CD4-positive, alpha-beta memory T cell (primary cell): ENCODE results near the gene SAFB2. TPM values are rescaled to one million over a fixed set of nuclear protein-coding genes. Genes with fewer than 3 reads are reported as not detected.

Experiments used
- CTCF ChIA-PET: fragments of 350-600 bp; sonication (Branson Sonifier 250); formaldehyde crosslinking; loops from one replicate; lab custom pipeline; 2021; ENCODE audit warnings: inconsistent platforms; ENCODE audit not compliant: partially characterized antibody; lab: Charles Lee
- POLR2A ChIA-PET: fragments of 350-600 bp; sonication (Branson Sonifier 250); formaldehyde crosslinking; loops from one replicate; lab custom pipeline; 2021; ENCODE audit not compliant: partially characterized antibody; lab: Charles Lee
- DNase-seq, 5 donors: peaks; one replicate each; pipeline versions ENCODE4 v3.0.0 to v3.0.0-alpha.2; 2020 to 2022; ENCODE audit warnings: mixed read lengths in 1 of 5
- H3K27ac ChIP-seq: one replicate; pipeline ENCODE4 v1.7.0; 2013; ENCODE audit warnings: low read depth, low read length
- H3K27me3 ChIP-seq: 2 replicates; pipeline ENCODE4 v1.7.0; 2013; ENCODE audit warnings: mild to moderate bottlenecking, low read length, moderate library complexity; ENCODE audit not compliant: insufficient read depth
- H3K36me3 ChIP-seq: 2 replicates; pipeline ENCODE4 v1.7.0; 2013; ENCODE audit warnings: mild to moderate bottlenecking, low read length, moderate library complexity; ENCODE audit not compliant: insufficient read depth
- H3K4me1 ChIP-seq: 2 replicates; pipeline ENCODE4 v1.7.0; 2013; ENCODE audit warnings: mild to moderate bottlenecking, low read length, moderate library complexity; ENCODE audit not compliant: insufficient read depth
- H3K4me3 ChIP-seq, 2 donors: one replicate each; pipeline ENCODE4 v1.7.0; 2013; ENCODE audit warnings: low read length in 2 of 2, mild to moderate bottlenecking in 1 of 2
- H3K9me3 ChIP-seq, 2 donors: one replicate each; pipeline ENCODE4 v1.7.0; 2013; ENCODE audit warnings: low read length in 2 of 2, control low read depth in 1 of 2; ENCODE audit not compliant: control insufficient read depth in 1 of 2
- H3K27ac Mint-ChIP-seq, 7 donors: one replicate each; pipeline ENCODE4 v1.8.0; 2020 to 2021; ENCODE audit warnings: mixed read lengths in 7 of 7, mild to moderate bottlenecking in 6 of 7, inconsistent platforms in 3 of 7, moderate library complexity in 3 of 7
- H3K27me3 Mint-ChIP-seq, 2 donors: one replicate each; pipeline ENCODE4 v1.8.0; 2020 to 2021; ENCODE audit warnings: mixed read lengths in 2 of 2
- H3K36me3 Mint-ChIP-seq, 2 donors: one replicate each; pipeline ENCODE4 v1.8.0; 2020 to 2021; ENCODE audit warnings: mixed read lengths in 2 of 2, inconsistent platforms in 1 of 2, mild to moderate bottlenecking in 1 of 2
- H3K4me1 Mint-ChIP-seq, 4 donors: one replicate each; pipeline ENCODE4 v1.8.0; 2020 to 2021; ENCODE audit warnings: mixed read lengths in 4 of 4, mild to moderate bottlenecking in 1 of 4
- H3K4me3 Mint-ChIP-seq, 8 donors: one replicate each; pipeline ENCODE4 v1.8.0; 2020 to 2021; ENCODE audit warnings: mixed read lengths in 8 of 8, mild to moderate bottlenecking in 7 of 8, moderate library complexity in 6 of 8, inconsistent platforms in 3 of 8
- H3K9me3 Mint-ChIP-seq, 8 donors: one replicate each; pipeline ENCODE4 v1.8.0; 2020 to 2021; ENCODE audit warnings: mixed read lengths in 8 of 8, mild to moderate bottlenecking in 5 of 8, inconsistent platforms in 3 of 8, moderate library complexity in 1 of 8
- intact Hi-C: fragments of 100-400 bp; cut with micrococcal nuclease; formaldehyde crosslinking; loops from one replicate; pipeline ENCODE4 v1.15.1; 2023
- polyA plus RNA-seq, 2 donors: library from polyadenylated mRNA; unstranded; fragments of 300-500 nt; fragmentation: Illumina TruSeq; gene quantifications; one replicate each; pipeline ENCODE4 v1.2.3, GENCODE V29; 2021
- total RNA-seq, 2 experiments: library from RNA; stranded (reverse); gene quantifications; one replicate each; pipeline ENCODE4 v1.2.3, GENCODE V29; 2021

SAFB2 gene
- total and polyA plus RNA-seq, 4 experiments from 2014 or later, result 16.6 to 263 (median 161) TPM

GRCh38 chr19:5648464-5648863 lies 25.9 kb upstream of the SAFB2 start:
- Histone ChIP-seq H3K4me3 (no peak overlapping the region), H3K9me3 (no peaks in the 10 kb centered on the region), H3K27ac (no peak overlapping the region), H3K4me1 (no peaks in the 10 kb centered on the region), H3K36me3 (peaks cover 86% of the 10 kb centered on the region), H3K27me3 (no peaks in the 10 kb centered on the region)
- ChIA-PET CTCF (no interaction called here), POLR2A (interaction anchor here (0.8 kb wide), 1 partner anchor 10 kb away, joined by 3 read pairs; no protein-coding TSS in a partner anchor)
- no peak overlapping the region for H3K4me3 Mint-ChIP-seq
- peaks cover 69 to 86% of the 10 kb centered on the region in 2 donors for H3K36me3 Mint-ChIP-seq
- peak overlapping the region in 1 of 7 donors; percentile 76 for H3K27ac Mint-ChIP-seq
- H3K27me3 Mint-ChIP-seq, result no peaks in the 10 kb centered on the region
- intact Hi-C loops, result no loop called here
- H3K9me3 Mint-ChIP-seq, result no peaks in the 10 kb centered on the region
- peaks cover 7 to 25% (median 15%) of the 10 kb centered on the region in 4 donors for H3K4me1 Mint-ChIP-seq
- DNase-seq, result no peak

- intact Hi-C loops, result no loop called here
- Mint-ChIP-seq H3K27me3 (no peaks in the 10 kb centered on the region), H3K27ac (peak overlapping the region in 2 of 7 donors; percentile 29 to 71), H3K4me1 (peaks cover 12 to 29% (median 20%) of the 10 kb centered on the region in 4 donors), H3K4me3 (no peak overlapping the region), H3K9me3 (no peaks in the 10 kb centered on the region), H3K36me3 (peaks cover 62 to 89% of the 10 kb centered on the region in 2 donors)
- Histone ChIP-seq H3K4me3 (no peak overlapping the region), H3K36me3 (peaks cover 85% of the 10 kb centered on the region), H3K27me3 (no peaks in the 10 kb centered on the region), H3K27ac (no peak overlapping the region), H3K4me1 (peaks cover 6% of the 10 kb centered on the region), H3K9me3 (no peaks in the 10 kb centered on the region)
- DNase-seq, result no peak
- POLR2A ChIA-PET, result interaction anchor here (2.0 kb wide), 1 partner anchor 24 kb away, joined by 4 read pairs; the partner anchor contains the start of genes SAFB and SAFB2
- CTCF ChIA-PET, result no interaction called here
Observed at GRCh38 chr19:5646703-5647102, 24.1 kb upstream of the SAFB2 start.

GRCh38 chr19:5645409-5645808 lies 22.8 kb upstream of the SAFB2 start:
- peaks cover 17 to 38% (median 24%) of the 10 kb centered on the region in 4 donors for H3K4me1 Mint-ChIP-seq

GRCh38 chr19:5644037-5644436 lies 21.5 kb upstream of the SAFB2 start:
- Histone ChIP-seq H3K27ac (no peak overlapping the region), H3K4me3 (no peak overlapping the region), H3K4me1 (peaks cover 7% of the 10 kb centered on the region), H3K9me3 (no peaks in the 10 kb centered on the region), H3K36me3 (peaks cover 73% of the 10 kb centered on the region), H3K27me3 (no peaks in the 10 kb centered on the region)
- POLR2A ChIA-PET, result no interaction called here
- no peak for DNase-seq
- Mint-ChIP-seq H3K4me3 (no peak overlapping the region), H3K27ac (peak overlapping the region in 3 of 7 donors; percentile 21 to 70 (median 57)), H3K36me3 (peaks cover 54 to 81% of the 10 kb centered on the region in 2 donors), H3K4me1 (peaks cover 17 to 44% (median 27%) of the 10 kb centered on the region in 4 donors), H3K9me3 (peaks cover 0 to 1% (median 0%) of the 10 kb centered on the region in 8 donors), H3K27me3 (no peaks in the 10 kb centered on the region)
- CTCF ChIA-PET, result no interaction called here
- intact Hi-C loops, result no loop called here

More at GRCh38 chr19:5645409-5645808, 22.8 kb upstream of the SAFB2 start:
- Histone ChIP-seq H3K27ac (no peak overlapping the region), H3K36me3 (peaks cover 81% of the 10 kb centered on the region), H3K4me1 (peaks cover 6% of the 10 kb centered on the region), H3K9me3 (no peaks in the 10 kb centered on the region), H3K4me3 (no peak overlapping the region), H3K27me3 (no peaks in the 10 kb centered on the region)
- CTCF ChIA-PET, result no interaction called here
- H3K27ac Mint-ChIP-seq, result peak overlapping the region in 3 of 7 donors; percentile 13 to 55 (median 40)
- no peak overlapping the region for H3K4me3 Mint-ChIP-seq
- intact Hi-C loops, result no loop called here
- H3K36me3 Mint-ChIP-seq, result peaks cover 63 to 84% of the 10 kb centered on the region in 2 donors
- DNase-seq, result no peak
- no peaks in the 10 kb centered on the region for H3K27me3 Mint-ChIP-seq
- no peaks in the 10 kb centered on the region for H3K9me3 Mint-ChIP-seq
- POLR2A ChIA-PET, result interaction anchor here (2.0 kb wide), 1 partner anchor 23 kb away, joined by 4 read pairs; the partner anchor contains the start of genes SAFB and SAFB2

- Histone ChIP-seq H3K27ac (no peak overlapping the region), H3K36me3 (peaks cover 68% of the 10 kb centered on the region), H3K4me3 (no peak overlapping the region), H3K4me1 (peaks cover 11% of the 10 kb centered on the region), H3K27me3 (no peaks in the 10 kb centered on the region), H3K9me3 (no peaks in the 10 kb centered on the region)
- Mint-ChIP-seq H3K36me3 (peaks cover 49 to 75% of the 10 kb centered on the region in 2 donors), H3K27me3 (no peaks in the 10 kb centered on the region), H3K4me1 (peaks cover 17 to 44% (median 27%) of the 10 kb centered on the region in 4 donors), H3K9me3 (peaks cover 0 to 1% (median 0%) of the 10 kb centered on the region in 8 donors), H3K4me3 (peak overlapping the region in 1 of 8 donors; percentile 4), H3K27ac (peak overlapping the region in 1 of 7 donors; percentile 43)
- no peak for DNase-seq
- POLR2A ChIA-PET, result no interaction called here
- intact Hi-C loops, result no loop called here
- CTCF ChIA-PET, result interaction anchor here (0.6 to 1.0 kb wide), 2 partner anchors 18 to 44 kb away, joined by 3 read pairs; no protein-coding TSS in a partner anchor
Observed at GRCh38 chr19:5643060-5643459, 20.5 kb upstream of the SAFB2 start.

- POLR2A ChIA-PET, result no interaction called here
- Histone ChIP-seq H3K4me3 (no peak overlapping the region), H3K27ac (no peak overlapping the region), H3K4me1 (peaks cover 18% of the 10 kb centered on the region), H3K9me3 (no peaks in the 10 kb centered on the region), H3K27me3 (no peaks in the 10 kb centered on the region), H3K36me3 (peaks cover 63% of the 10 kb centered on the region)
- no peaks in the 10 kb centered on the region for H3K27me3 Mint-ChIP-seq
- H3K36me3 Mint-ChIP-seq, result peaks cover 40 to 72% of the 10 kb centered on the region in 2 donors
- H3K27ac Mint-ChIP-seq, result peak overlapping the region in 2 of 7 donors; percentile 50 to 57
- DNase-seq, result no peak
- H3K4me1 Mint-ChIP-seq, result peaks cover 24 to 52% (median 34%) of the 10 kb centered on the region in 4 donors
- intact Hi-C loops, result no loop called here
- H3K4me3 Mint-ChIP-seq, result no peak overlapping the region
- CTCF ChIA-PET, result interaction anchor here (1.0 kb wide), 1 partner anchor 45 kb away, joined by 3 read pairs; no protein-coding TSS in a partner anchor
- peaks cover 0 to 1% (median 0%) of the 10 kb centered on the region in 8 donors for H3K9me3 Mint-ChIP-seq
Observed at GRCh38 chr19:5642204-5642603, 19.6 kb upstream of the SAFB2 start.

- H3K4me3 ChIP-seq, result no peak overlapping the region
- POLR2A ChIA-PET, result no interaction called here
- peaks cover 30 to 63% of the 10 kb centered on the region in 2 donors for H3K36me3 Mint-ChIP-seq
- intact Hi-C loops, result no loop called here
- no peaks in the 10 kb centered on the region for H3K27me3 ChIP-seq
- CTCF ChIA-PET, result interaction anchor here (1.3 kb wide), 1 partner anchor 11 kb away, joined by 3 read pairs; no protein-coding TSS in a partner anchor
- H3K4me1 ChIP-seq, result peaks cover 19% of the 10 kb centered on the region
- no peak for DNase-seq
- peak overlapping the region in 2 of 7 donors; percentile 57 to 73 for H3K27ac Mint-ChIP-seq
- H3K9me3 Mint-ChIP-seq, result peaks cover 0 to 1% (median 0%) of the 10 kb centered on the region in 8 donors
- H3K4me1 Mint-ChIP-seq, result peaks cover 23 to 48% (median 31%) of the 10 kb centered on the region in 4 donors
- peaks cover 52% of the 10 kb centered on the region for H3K36me3 ChIP-seq
- H3K27me3 Mint-ChIP-seq, result no peaks in the 10 kb centered on the region
- H3K4me3 Mint-ChIP-seq, result no peak overlapping the region
- H3K9me3 ChIP-seq, result no peaks in the 10 kb centered on the region
- no peak overlapping the region for H3K27ac ChIP-seq
Observed at GRCh38 chr19:5641171-5641570, 18.6 kb upstream of the SAFB2 start.
